Esophagus squamous epithelium (tissue), 5 donors: Measurements from ENCODE around the gene KLHL35. TPM values are rescaled to one million over a fixed set of nuclear protein-coding genes. Genes with fewer than 3 reads are reported as not detected.
"Not testable (repeated sequence)": the region's sequence is repeated elsewhere in the genome, so short reads cannot be mapped to it uniquely, and the experiment has no call there.

Experiments
- DNase-seq: peaks from one replicate; lab custom pipeline; 2025; lab: John Stamatoyannopoulos, UW
- H3K27ac ChIP-seq, 4 donors: fragments of 200-600 bp; sonication (generic); one replicate each; pipeline ENCODE4 v1.5.1; 2016 to 2019; ENCODE audit warnings: mild to moderate bottlenecking in 1 of 4
- H3K27me3 ChIP-seq, 4 donors: fragments of 200-600 bp; sonication (generic); 1 replicate in 3 of 4; 2 replicates in 1 of 4; pipeline versions ENCODE4 v1.5.1 to v1.6.0; 2017 to 2021; ENCODE audit warnings: antibody characterized with exemption in 1 of 4
- H3K36me3 ChIP-seq, 3 donors: fragments of 200-600 bp; sonication (generic); one replicate each; pipeline ENCODE4 v1.5.1; 2016 to 2019
- H3K4me1 ChIP-seq, 3 donors: fragments of 200-600 bp; sonication (generic); one replicate each; pipeline ENCODE4 v1.5.1; 2017 to 2019
- H3K4me3 ChIP-seq, 4 donors: fragments of 200-600 bp; sonication (generic); 1 replicate in 3 of 4; 2 replicates in 1 of 4; pipeline ENCODE4 v1.5.1; 2016 to 2019; ENCODE audit warnings: mild to moderate bottlenecking in 2 of 4, moderate library complexity in 1 of 4
- H3K9me3 ChIP-seq, 3 donors: fragments of 200-600 bp; sonication (generic); one replicate each; pipeline ENCODE4 v1.5.1; 2016 to 2019
- CTCF ChIP-seq, 6 experiments: fragments of 450-650 bp in 4 of 6; fragments of 200-600 bp in 2 of 6; sonication (generic) in 2 of 6; IDR thresholded peaks; one replicate each; pipeline ENCODE4 v1.5.1; 2016 to 2019; ENCODE audit warnings: antibody characterized with exemption in 6 of 6, mild to moderate bottlenecking in 4 of 6, moderate library complexity in 4 of 6
- POLR2A ChIP-seq, 4 donors: fragments of 450-650 bp; IDR thresholded peaks; one replicate each; pipeline ENCODE4 v1.6.1; 2017; ENCODE audit warnings: antibody characterized with exemption in 4 of 4, mild to moderate bottlenecking in 4 of 4, moderate library complexity in 3 of 4
- WGBS, 2 donors: methylation state at CpG; one replicate each; pipeline ENCODE4 v1.1.5; 2018; 5-methylcytosine and 5-hydroxymethylcytosine counted together
- intact Hi-C: fragments of 100-400 bp; cut with DNase I; formaldehyde crosslinking; loops from one replicate; pipeline ENCODE4 v1.15.0; 2022
- total RNA-seq, 4 donors: library from RNA; depleted of rRNA; stranded (reverse); fragments of >200 nt; gene quantifications; one replicate each; pipeline ENCODE4 v1.1.0, GENCODE V29; 2016
- donor health status: DM: yes; HTN: yes; CAD: no.

The KLHL35 gene
- total RNA-seq, 4 donors from 2014 or later = 0.62 to 0.95 (median 0.91) TPM; not detected in 1

GRCh38 chr11:75380245-75380644, 52.8 kb downstream of the KLHL35 start:
- TF ChIP-seq CTCF (IDR thresholded peaks at IDR 0.05) = no peak
- TF ChIP-seq POLR2A (IDR thresholded peaks at IDR 0.05) = no peak
- H3K4me1 ChIP-seq = peaks cover 0 to 28% (median 9%) of the 10 kb centered on the region in 3 donors
- no peak overlapping the region for H3K4me3 ChIP-seq
- H3K27ac ChIP-seq = no peak overlapping the region
- no peaks in the 10 kb centered on the region for H3K9me3 ChIP-seq
- intact Hi-C loops = loop anchor here (5.0 to 10.0 kb wide), 2 partner anchors 55 to 98 kb away; no protein-coding TSS in a partner anchor
- no peak for DNase-seq
- H3K36me3 ChIP-seq = no peaks in the 10 kb centered on the region
- WGBS, 2 donors = 80 to 92% methylated on average over 2 of the region's 2 CpGs
- H3K27me3 ChIP-seq = peaks cover 0 to 3% (median 0%) of the 10 kb centered on the region in 4 donors

GRCh38 chr11:75378776-75379175, 54.2 kb downstream of the KLHL35 start:
- H3K4me3 ChIP-seq, H3K36me3 ChIP-seq, H3K9me3 ChIP-seq, H3K27ac ChIP-seq, H3K27me3 ChIP-seq, DNase-seq, intact Hi-C loops: not testable (repeated sequence)
- WGBS, 2 donors = 82 to 94% methylated on average over 14 to 17 of the region's 17 CpGs
- peaks cover 0 to 19% (median 9%) of the 10 kb centered on the region in 3 donors for H3K4me1 ChIP-seq

DNA sequence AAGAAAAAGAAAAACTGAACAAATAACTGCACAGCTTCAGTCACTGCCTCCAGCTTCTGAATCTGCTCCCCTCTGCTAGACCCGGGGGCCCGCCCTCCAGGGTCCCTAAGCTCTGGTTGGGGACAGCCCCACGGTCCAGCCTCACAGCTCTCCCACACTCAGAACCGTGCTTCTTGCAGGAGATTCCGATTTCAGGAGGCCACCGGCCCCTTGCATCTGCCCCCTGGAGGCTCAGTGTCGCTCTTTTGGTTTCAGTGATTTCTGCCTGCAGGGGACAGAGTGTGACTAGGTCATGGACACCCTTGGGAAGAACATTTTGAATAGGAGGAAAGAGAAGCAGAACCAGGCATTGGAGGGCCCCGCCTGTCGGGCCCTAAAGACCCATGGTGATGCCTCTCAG, 56.8 kb downstream of the KLHL35 start:
- intact Hi-C loops = no loop called here
- no peak for TF ChIP-seq POLR2A (IDR thresholded peaks at IDR 0.05)
- no peak for TF ChIP-seq CTCF (IDR thresholded peaks at IDR 0.05)
- Histone ChIP-seq H3K27me3 (no peaks in the 10 kb centered on the region), H3K36me3 (no peaks in the 10 kb centered on the region), H3K4me1 (peaks cover 15 to 34% (median 20%) of the 10 kb centered on the region in 3 donors), H3K9me3 (no peaks in the 10 kb centered on the region), H3K4me3 (no peak overlapping the region), H3K27ac (no peak overlapping the region)
- 76 to 92% methylated on average over 5 to 7 of the region's 9 CpGs for WGBS, 2 donors
- no peak for DNase-seq

GRCh38 chr11:75375626-75376025, 57.4 kb downstream of the KLHL35 start:
- Histone ChIP-seq H3K4me3 (no peak overlapping the region), H3K4me1 (peaks cover 14 to 28% (median 15%) of the 10 kb centered on the region in 3 donors), H3K27me3 (no peaks in the 10 kb centered on the region), H3K9me3 (no peaks in the 10 kb centered on the region), H3K27ac (no peak overlapping the region), H3K36me3 (no peaks in the 10 kb centered on the region)
- WGBS, 2 donors = 92 to 93% methylated on average over 5 to 6 of the region's 8 CpGs
- DNase-seq = no peak
- no peak for TF ChIP-seq CTCF (IDR thresholded peaks at IDR 0.05)
- no peak for TF ChIP-seq POLR2A (IDR thresholded peaks at IDR 0.05)
- intact Hi-C loops = no loop called here

- TF ChIP-seq CTCF (IDR thresholded peaks at IDR 0.05) (no peak), POLR2A (IDR thresholded peaks at IDR 0.05) (no peak)
- no peak overlapping the region for H3K27ac ChIP-seq
- H3K9me3 ChIP-seq = no peaks in the 10 kb centered on the region
- no peaks in the 10 kb centered on the region for H3K36me3 ChIP-seq
- no peak for DNase-seq
- peaks cover 12 to 26% (median 15%) of the 10 kb centered on the region in 3 donors for H3K4me1 ChIP-seq
- H3K4me3 ChIP-seq = no peak overlapping the region
- WGBS, 2 donors = 89 to 95% methylated on average over 4 of the region's 4 CpGs
- intact Hi-C loops = no loop called here
- H3K27me3 ChIP-seq = no peaks in the 10 kb centered on the region
These were observed 58.4 kb downstream of the KLHL35 start for GRCh38 chr11:75374646-75375045.

DNA sequence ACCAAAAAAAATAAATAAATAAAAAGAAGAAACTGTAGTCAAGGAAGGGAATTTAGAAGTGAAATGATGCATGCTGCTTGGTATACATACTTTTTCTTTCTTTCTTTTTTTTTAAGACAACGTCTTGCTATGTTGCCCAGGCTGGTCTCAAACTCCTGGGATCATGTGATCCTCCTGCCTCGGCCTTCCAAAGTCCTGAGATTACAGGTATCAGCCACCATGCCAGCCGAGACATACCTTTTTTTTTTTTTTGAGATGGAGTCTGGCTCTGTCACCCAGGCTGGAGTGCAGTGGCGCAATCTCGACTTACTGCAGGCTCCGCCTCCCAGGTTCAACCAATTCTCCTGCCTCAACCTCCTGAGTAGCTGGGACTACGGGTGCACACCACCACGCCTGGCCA, 59.8 kb downstream of the KLHL35 start:
- Histone ChIP-seq H3K4me3 (no peak overlapping the region), H3K36me3 (no peaks in the 10 kb centered on the region), H3K4me1 (peaks cover 12 to 28% (median 15%) of the 10 kb centered on the region in 3 donors), H3K9me3 (no peaks in the 10 kb centered on the region), H3K27me3 (no peaks in the 10 kb centered on the region), H3K27ac (peak overlapping the region in 1 of 4 donors; percentile 59)
- intact Hi-C loops = no loop called here
- DNase-seq = no peak
- TF ChIP-seq CTCF (IDR thresholded peaks at IDR 0.05) (no peak), POLR2A (IDR thresholded peaks at IDR 0.05) (no peak)
- WGBS, 2 donors = 73 to 77% methylated on average over 3 to 5 of the region's 8 CpGs
